ENCODE results near the gene ANGPTL1. TPM values are rescaled to one million over a fixed set of nuclear protein-coding genes. Genes with fewer than 3 reads are reported as not detected.

Gene ANGPTL1
- total RNA-seq, 2 experiments from 2014 or later: not detected

DNA sequence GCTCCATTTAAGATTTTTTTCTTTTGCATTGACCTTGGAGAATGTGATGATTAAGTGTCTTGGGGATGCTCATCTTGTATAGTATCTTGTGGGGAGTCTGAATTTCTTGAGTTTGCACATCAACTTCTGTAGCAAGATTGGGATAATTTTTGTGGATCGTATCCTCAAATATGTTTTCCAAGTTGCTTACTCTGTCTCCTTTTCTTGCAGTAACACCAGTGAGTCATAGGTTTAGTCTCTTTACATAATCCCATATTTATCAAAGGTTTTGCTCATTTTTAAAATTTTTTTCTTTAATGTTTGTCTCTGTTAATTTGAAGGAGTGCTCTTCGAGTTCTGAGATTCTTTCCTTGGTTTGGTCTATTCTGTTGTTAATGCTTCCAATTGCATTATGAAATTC lies 41.7 kb upstream of the ANGPTL1 start:
- ChIA-PET CTCF (ENCODE audit: unreplicated experiment) (no interaction called here), POLR2A (interaction anchor here (1.2 kb wide), 1 partner anchor 22 kb away, joined by 3 read pairs; no protein-coding TSS in a partner anchor)
- no peak overlapping the region for H2AFZ ChIP-seq (ENCODE audit: low read length)
- H3K79me2 ChIP-seq (ENCODE audit: insufficient read depth, low read depth, low read length): peaks cover 10% of the 10 kb centered on the region; the same call in 1 of the 2 replicates
- no peak overlapping the region for H3K4me2 ChIP-seq (ENCODE audit: low read length)
- peaks cover 97% of the 10 kb centered on the region for H3K36me3 ChIP-seq (ENCODE audit: insufficient read depth, low read length)
- intact Hi-C loops (cut with micrococcal nuclease; ENCODE audit: unreplicated experiment): no loop called here
- H3K4me3 ChIP-seq (ENCODE audit: low read depth, low read length, poor library complexity, severe bottlenecking): no peak overlapping the region
- no peak overlapping the region for H3K27ac ChIP-seq (ENCODE audit: low read depth, low read length, poor library complexity, severe bottlenecking)
- no peaks in the 10 kb centered on the region for H3K9me2 ChIP-seq (ENCODE audit: insufficient read depth, low read length)
- no TSS peak for BruUV-seq (replicated peaks)
- TF ChIP-seq CTCF (conservative IDR thresholded peaks at IDR 0.05; ENCODE audit: low read length) (no peak), EZH2phosphoT487 (IDR thresholded peaks at IDR 0.05; ENCODE audit: borderline replicate concordance, low read depth, low read length) (no peak)
- no peak for DNase-seq (ENCODE audit: low spot score)
- H3K9me3 ChIP-seq (ENCODE audit: low read length): peaks cover 8% of the 10 kb centered on the region; the same call in 1 of the 2 replicates
- H4K20me1 ChIP-seq (ENCODE audit: insufficient read depth, low read length): no peaks in the 10 kb centered on the region
- H3K4me1 ChIP-seq (ENCODE audit: insufficient read depth, low read length, poor library complexity, severe bottlenecking): no peaks in the 10 kb centered on the region

GRCh38 chr1:178910023-178910422 lies 39.1 kb upstream of the ANGPTL1 start:
- intact Hi-C loops (cut with micrococcal nuclease; ENCODE audit: unreplicated experiment): no loop called here
- Histone ChIP-seq H2AFZ (ENCODE audit: low read length) (no peak overlapping the region), H4K20me1 (ENCODE audit: insufficient read depth, low read length) (no peaks in the 10 kb centered on the region), H3K4me1 (ENCODE audit: insufficient read depth, low read length, poor library complexity, severe bottlenecking) (no peaks in the 10 kb centered on the region), H3K4me2 (ENCODE audit: low read length) (no peak overlapping the region), H3K9me2 (ENCODE audit: insufficient read depth, low read length) (no peaks in the 10 kb centered on the region), H3K36me3 (ENCODE audit: insufficient read depth, low read length) (peaks cover 97% of the 10 kb centered on the region), H3K4me3 (ENCODE audit: low read depth, low read length, poor library complexity, severe bottlenecking) (no peak overlapping the region), H3K79me2 (ENCODE audit: insufficient read depth, low read depth, low read length) (peaks cover 10% of the 10 kb centered on the region; the same call in 1 of the 2 replicates), H3K27ac (ENCODE audit: low read depth, low read length, poor library complexity, severe bottlenecking) (no peak overlapping the region), H3K9me3 (ENCODE audit: low read length) (peaks cover 13% of the 10 kb centered on the region; the same call in 1 of the 2 replicates)
- CTCF ChIA-PET (ENCODE audit: unreplicated experiment): no interaction called here
- no peak for DNase-seq (ENCODE audit: low spot score)
- TF ChIP-seq EZH2phosphoT487 (IDR thresholded peaks at IDR 0.05; ENCODE audit: borderline replicate concordance, low read depth, low read length) (no peak), CTCF (conservative IDR thresholded peaks at IDR 0.05; ENCODE audit: low read length) (no peak)
- POLR2A ChIA-PET: interaction anchor here (0.5 to 2.2 kb wide), 7 partner anchors 9 to 181 kb away, joined by 3 to 7 read pairs (median 4); no protein-coding TSS in a partner anchor
- no TSS peak for BruUV-seq (replicated peaks)

- Histone ChIP-seq H3K79me2 (ENCODE audit: insufficient read depth, low read depth, low read length) (peaks cover 10% of the 10 kb centered on the region; the same call in 1 of the 2 replicates), H3K36me3 (ENCODE audit: insufficient read depth, low read length) (peaks cover 96% of the 10 kb centered on the region), H3K9me2 (ENCODE audit: insufficient read depth, low read length) (no peaks in the 10 kb centered on the region), H3K27ac (ENCODE audit: low read depth, low read length, poor library complexity, severe bottlenecking) (no peak overlapping the region), H4K20me1 (ENCODE audit: insufficient read depth, low read length) (no peaks in the 10 kb centered on the region), H3K9me3 (ENCODE audit: low read length) (peaks cover 13% of the 10 kb centered on the region; the same call in 1 of the 2 replicates), H2AFZ (ENCODE audit: low read length) (no peak overlapping the region), H3K4me2 (ENCODE audit: low read length) (no peak overlapping the region), H3K4me3 (ENCODE audit: low read depth, low read length, poor library complexity, severe bottlenecking) (no peak overlapping the region), H3K4me1 (ENCODE audit: insufficient read depth, low read length, poor library complexity, severe bottlenecking) (no peaks in the 10 kb centered on the region)
- BruUV-seq (replicated peaks): no TSS peak
- no peak for DNase-seq (ENCODE audit: low spot score)
- ChIA-PET POLR2A (no interaction called here), CTCF (ENCODE audit: unreplicated experiment) (no interaction called here)
- intact Hi-C loops (cut with micrococcal nuclease; ENCODE audit: unreplicated experiment): no loop called here
- TF ChIP-seq EZH2phosphoT487 (IDR thresholded peaks at IDR 0.05; ENCODE audit: borderline replicate concordance, low read depth, low read length) (no peak), CTCF (conservative IDR thresholded peaks at IDR 0.05; ENCODE audit: low read length) (no peak)
These were observed 37.5 kb upstream of the ANGPTL1 start for GRCh38 chr1:178908358-178908757.
